Measurements from ENCODE around the gene CARNS1. TPM values are rescaled to one million over a fixed set of nuclear protein-coding genes. Genes with fewer than 3 reads are reported as not detected.

CARNS1 gene
- total RNA-seq, 4 donors from 2014 or later: 0.21 to 0.94 (median 0.74) TPM

- Histone ChIP-seq H3K4me3 (no peak overlapping the region), H3K36me3 (no peaks in the 10 kb centered on the region), H3K4me1 (peaks cover 77% of the 10 kb centered on the region), H3K27ac (no peak overlapping the region), H3K9me3 (no peaks in the 10 kb centered on the region), H3K27me3 (no peaks in the 10 kb centered on the region)
- no peak for TF ChIP-seq CTCF (IDR thresholded peaks at IDR 0.05)
- TF ChIP-seq EP300 (IDR thresholded peaks at IDR 0.05): no peak
- TF ChIP-seq POLR2AphosphoS5 (IDR thresholded peaks at IDR 0.05): no peak
- no peak for TF ChIP-seq POLR2A (IDR thresholded peaks at IDR 0.05)
- no peak for DNase-seq (ENCODE audit: low spot score in 2 of 2)
- WGBS: 61% methylated on average over 15 of the region's 15 CpGs
These were observed 40.0 kb upstream of the CARNS1 start for GRCh38 chr11:67375320-67376055.

GRCh38 chr11:67376063-67376820, 39.2 kb upstream of the CARNS1 start:
- no peaks in the 10 kb centered on the region for H3K36me3 ChIP-seq
- no peaks in the 10 kb centered on the region for H3K9me3 ChIP-seq
- H3K27ac ChIP-seq: no peak overlapping the region
- 79% methylated on average over 7 of the region's 7 CpGs for WGBS
- no peak overlapping the region for H3K4me3 ChIP-seq
- no peak for DNase-seq (ENCODE audit: low spot score in 2 of 2)
- peaks cover 76% of the 10 kb centered on the region for H3K4me1 ChIP-seq
- TF ChIP-seq EP300 (IDR thresholded peaks at IDR 0.05) (no peak), CTCF (IDR thresholded peaks at IDR 0.05) (no peak), POLR2AphosphoS5 (IDR thresholded peaks at IDR 0.05) (no peak), POLR2A (IDR thresholded peaks at IDR 0.05) (no peak)
- no peaks in the 10 kb centered on the region for H3K27me3 ChIP-seq

- WGBS: 95% methylated on average over 6 of the region's 6 CpGs
- no peak for TF ChIP-seq CTCF (IDR thresholded peaks at IDR 0.05)
- no peak for TF ChIP-seq POLR2A (IDR thresholded peaks at IDR 0.05)
- no peak for TF ChIP-seq EP300 (IDR thresholded peaks at IDR 0.05)
- Histone ChIP-seq H3K36me3 (no peaks in the 10 kb centered on the region), H3K9me3 (no peaks in the 10 kb centered on the region), H3K27me3 (no peaks in the 10 kb centered on the region), H3K4me3 (no peak overlapping the region), H3K27ac (no peak overlapping the region), H3K4me1 (peaks cover 67% of the 10 kb centered on the region)
- DNase-seq (ENCODE audit: low spot score in 2 of 2): no peak
These were observed 38.3 kb upstream of the CARNS1 start for GRCh38 chr11:67376873-67377808.

GRCh38 chr11:67378544-67378943, 36.9 kb upstream of the CARNS1 start:
- TF ChIP-seq CTCF (IDR thresholded peaks at IDR 0.05) (no peak), EP300 (IDR thresholded peaks at IDR 0.05) (no peak), POLR2AphosphoS5 (IDR thresholded peaks at IDR 0.05) (no peak)
- 85% methylated on average over 4 of the region's 4 CpGs for WGBS
- H3K27ac ChIP-seq: no peak overlapping the region

More at GRCh38 chr11:67378544-67378943, 36.9 kb upstream of the CARNS1 start:
- Histone ChIP-seq H3K4me1 (peaks cover 56% of the 10 kb centered on the region), H3K9me3 (no peaks in the 10 kb centered on the region), H3K27me3 (no peaks in the 10 kb centered on the region), H3K36me3 (no peaks in the 10 kb centered on the region), H3K4me3 (no peak overlapping the region)
- no peak for DNase-seq (ENCODE audit: low spot score in 2 of 2)
